ENCODE data around the gene STX8. TPM values are rescaled to one million over a fixed set of nuclear protein-coding genes. Genes with fewer than 3 reads are reported as not detected.

The STX8 gene
- total and polyA plus RNA-seq, 4 donors = 14.7 to 39.5 (median 28.7) TPM

- Histone ChIP-seq H3K9me3 (ENCODE audit: control insufficient read depth in 4 of 4, low read length in 3 of 4) (no peaks in the 10 kb centered on the region), H3K27ac (ENCODE audit: low read depth in 1 of 2, low read length in 2 of 2) (no peak overlapping the region), H3K9ac (ENCODE audit: low read depth in 1 of 2, low read length in 2 of 2) (no peak overlapping the region), H3K4me1 (ENCODE audit: control insufficient read depth in 4 of 4, insufficient read depth in 4 of 4, low read length in 3 of 4) (peaks cover 13 to 25% (median 19%) of the 10 kb centered on the region in 4 donors), H3K36me3 (ENCODE audit: control insufficient read depth in 4 of 4, insufficient read depth in 3 of 4, low read depth in 1 of 4, low read length in 3 of 4) (no peaks in the 10 kb centered on the region), H3K27me3 (ENCODE audit: control insufficient read depth in 4 of 4, insufficient read depth in 4 of 4, low read length in 3 of 4) (no peaks in the 10 kb centered on the region), H3K4me3 (ENCODE audit: low read depth in 1 of 3, low read length in 3 of 3) (no peak overlapping the region)
- TF ChIP-seq GABPA (IDR thresholded peaks at IDR 0.05 in 1 of 2, conservative IDR thresholded peaks at IDR 0.05 in 1 of 2) (no peak), HNF4A (conservative IDR thresholded peaks at IDR 0.05) (peak in 1 of 2 donors; percentile 30)
- WGBS = 90% methylated on average over 13 of the region's 13 CpGs
- DNase-seq (ENCODE audit: low spot score) = no peak
These were observed 337.8 kb downstream of the STX8 start for GRCh38 chr17:9237661-9238301.

- H3K36me3 ChIP-seq (ENCODE audit: control insufficient read depth in 4 of 4, insufficient read depth in 3 of 4, low read depth in 1 of 4, low read length in 3 of 4) = no peaks in the 10 kb centered on the region
- peaks cover 13 to 25% (median 19%) of the 10 kb centered on the region in 4 donors for H3K4me1 ChIP-seq (ENCODE audit: control insufficient read depth in 4 of 4, insufficient read depth in 4 of 4, low read length in 3 of 4)
- H3K4me3 ChIP-seq (ENCODE audit: low read depth in 1 of 3, low read length in 3 of 3) = no peak overlapping the region
- TF ChIP-seq GABPA (IDR thresholded peaks at IDR 0.05 in 1 of 2, conservative IDR thresholded peaks at IDR 0.05 in 1 of 2) = no peak
- no peak for TF ChIP-seq NR2F2 (IDR thresholded peaks at IDR 0.05)
- TF ChIP-seq SP1 (IDR thresholded peaks at IDR 0.05) = no peak
- TF ChIP-seq TAF1 (conservative IDR thresholded peaks at IDR 0.05) = no peak
- no peak for TF ChIP-seq FOXA2 (IDR thresholded peaks at IDR 0.05)
- TF ChIP-seq EGR1 (IDR thresholded peaks at IDR 0.05; ENCODE audit: low read depth in 2 of 2) = no peak
- no peak for TF ChIP-seq ATF3 (IDR thresholded peaks at IDR 0.05)
- no peak for TF ChIP-seq RXRA (IDR thresholded peaks at IDR 0.05)
- TF ChIP-seq REST (IDR thresholded peaks at IDR 0.05) = no peak
- TF ChIP-seq YY1 (IDR thresholded peaks at IDR 0.05) = no peak
- no peak for TF ChIP-seq JUND (IDR thresholded peaks at IDR 0.05)
- TF ChIP-seq HNF4A (conservative IDR thresholded peaks at IDR 0.05) = no peak
- no peak for TF ChIP-seq CTCF (IDR thresholded peaks at IDR 0.05; ENCODE audit: low read depth, low read length, missing input control)
- TF ChIP-seq HNF4G (IDR thresholded peaks at IDR 0.05) = no peak
- no peak for TF ChIP-seq ZBTB33 (IDR thresholded peaks at IDR 0.05)
- no peak for TF ChIP-seq RAD21 (IDR thresholded peaks at IDR 0.05)
- no peak for TF ChIP-seq FOXA1 (IDR thresholded peaks at IDR 0.05)
- H3K27me3 ChIP-seq (ENCODE audit: control insufficient read depth in 4 of 4, insufficient read depth in 4 of 4, low read length in 3 of 4) = no peaks in the 10 kb centered on the region
- no peak for DNase-seq (ENCODE audit: low spot score)
- no peak overlapping the region for H3K27ac ChIP-seq (ENCODE audit: low read depth in 1 of 2, low read length in 2 of 2)
- no peak overlapping the region for H3K9ac ChIP-seq (ENCODE audit: low read depth in 1 of 2, low read length in 2 of 2)
- H3K9me3 ChIP-seq (ENCODE audit: control insufficient read depth in 4 of 4, low read length in 3 of 4) = no peaks in the 10 kb centered on the region
- 94% methylated on average over 3 of the region's 3 CpGs for WGBS
These were observed 338.6 kb downstream of the STX8 start for GRCh38 chr17:9237053-9237410.

All from liver (tissue), 9 donors.